ENCODE measurements around the gene ZDHHC7. TPM values are rescaled to one million over a fixed set of nuclear protein-coding genes. Genes with fewer than 3 reads are reported as not detected.
A peak's percentile ranks its signal among the peaks of the same experiment; 100 is the strongest.

The ZDHHC7 gene
- total RNA-seq, 3 donors from 2014 or later: 38.7 to 69.6 (median 41.1) TPM

DNA sequence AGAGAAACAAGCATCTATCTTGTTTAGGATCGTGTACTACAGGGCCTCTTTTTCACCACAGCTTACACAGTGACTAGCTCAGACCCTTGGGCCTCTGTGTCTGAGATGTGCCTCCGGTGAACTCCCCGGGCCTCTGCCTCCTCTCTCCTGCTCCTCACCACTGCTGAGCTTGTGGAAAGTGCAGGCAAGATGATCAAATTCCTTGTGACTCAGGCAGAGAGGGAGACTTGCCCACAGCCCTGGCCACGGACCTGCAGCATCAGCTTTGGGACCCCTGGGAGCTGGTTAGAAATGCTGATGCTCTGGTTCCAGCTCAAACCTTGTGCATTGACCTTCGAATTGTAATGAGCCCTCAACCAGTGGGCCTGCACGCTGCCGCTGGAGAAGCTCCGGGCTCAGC, 79.8 kb downstream of the ZDHHC7 start:
- TF ChIP-seq, protein P1, sequence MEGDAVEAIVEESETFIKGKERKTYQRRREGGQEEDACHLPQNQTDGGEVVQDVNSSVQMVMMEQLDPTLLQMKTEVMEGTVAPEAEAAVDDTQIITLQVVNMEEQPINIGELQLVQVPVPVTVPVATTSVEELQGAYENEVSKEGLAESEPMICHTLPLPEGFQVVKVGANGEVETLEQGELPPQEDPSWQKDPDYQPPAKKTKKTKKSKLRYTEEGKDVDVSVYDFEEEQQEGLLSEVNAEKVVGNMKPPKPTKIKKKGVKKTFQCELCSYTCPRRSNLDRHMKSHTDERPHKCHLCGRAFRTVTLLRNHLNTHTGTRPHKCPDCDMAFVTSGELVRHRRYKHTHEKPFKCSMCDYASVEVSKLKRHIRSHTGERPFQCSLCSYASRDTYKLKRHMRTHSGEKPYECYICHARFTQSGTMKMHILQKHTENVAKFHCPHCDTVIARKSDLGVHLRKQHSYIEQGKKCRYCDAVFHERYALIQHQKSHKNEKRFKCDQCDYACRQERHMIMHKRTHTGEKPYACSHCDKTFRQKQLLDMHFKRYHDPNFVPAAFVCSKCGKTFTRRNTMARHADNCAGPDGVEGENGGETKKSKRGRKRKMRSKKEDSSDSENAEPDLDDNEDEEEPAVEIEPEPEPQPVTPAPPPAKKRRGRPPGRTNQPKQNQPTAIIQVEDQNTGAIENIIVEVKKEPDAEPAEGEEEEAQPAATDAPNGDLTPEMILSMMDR (IDR thresholded peaks at IDR 0.05): no peak
- TF ChIP-seq POLR2A (IDR thresholded peaks at IDR 0.05) (no peak), POLR2AphosphoS5 (IDR thresholded peaks at IDR 0.05) (no peak)
- Histone ChIP-seq H3K27ac (peak overlapping the region in 1 of 2 donors; percentile 2), H3K4me1 (no peaks in the 10 kb centered on the region)

DNA sequence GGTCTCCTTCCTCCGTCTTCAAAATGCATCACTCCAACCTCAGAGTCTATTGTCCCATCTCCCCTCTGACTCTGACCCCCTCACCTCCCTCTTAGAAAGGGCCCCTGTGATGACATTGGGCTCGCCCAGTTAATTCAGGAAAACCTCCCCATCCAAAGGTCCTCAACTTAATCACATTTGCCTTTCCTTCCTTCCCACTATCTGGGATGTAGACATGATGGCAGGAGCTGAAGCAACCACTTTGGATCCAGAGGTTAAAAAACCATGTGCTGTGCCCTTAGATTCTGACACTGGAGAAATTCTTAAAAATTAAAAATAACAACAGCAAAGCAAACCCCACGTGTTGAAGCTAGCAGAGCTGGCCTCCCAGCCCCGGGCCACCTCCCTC, 80.2 kb downstream of the ZDHHC7 start:
- Histone ChIP-seq H3K4me3 (no peak overlapping the region), H3K27ac (peak overlapping the region in 1 of 2 donors; percentile 2), H3K4me1 (no peaks in the 10 kb centered on the region), H3K9me3 (no peaks in the 10 kb centered on the region), H3K27me3 (no peaks in the 10 kb centered on the region), H3K36me3 (no peaks in the 10 kb centered on the region)
- no peak for DNase-seq (ENCODE audit: low spot score in 2 of 2)
- intact Hi-C loops (cut with DNase I; ENCODE audit: low total_unique reads): loop anchor here (10.0 kb wide), 1 partner anchor 436 kb away; no protein-coding TSS in a partner anchor
- TF ChIP-seq, protein P1 (IDR thresholded peaks at IDR 0.05): no peak
- TF ChIP-seq POLR2AphosphoS5 (IDR thresholded peaks at IDR 0.05): no peak
- no peak for TF ChIP-seq POLR2A (IDR thresholded peaks at IDR 0.05)

More for the DNA sequence above, 79.8 kb downstream of the ZDHHC7 start:
- no peak overlapping the region for H3K4me3 ChIP-seq
- no peaks in the 10 kb centered on the region for H3K9me3 ChIP-seq
- no peaks in the 10 kb centered on the region for H3K36me3 ChIP-seq
- H3K27me3 ChIP-seq: no peaks in the 10 kb centered on the region
- intact Hi-C loops (cut with DNase I; ENCODE audit: low total_unique reads): loop anchor here (10.0 kb wide), 1 partner anchor 437 kb away; no protein-coding TSS in a partner anchor
- no peak for DNase-seq (ENCODE audit: low spot score in 2 of 2)

DNA sequence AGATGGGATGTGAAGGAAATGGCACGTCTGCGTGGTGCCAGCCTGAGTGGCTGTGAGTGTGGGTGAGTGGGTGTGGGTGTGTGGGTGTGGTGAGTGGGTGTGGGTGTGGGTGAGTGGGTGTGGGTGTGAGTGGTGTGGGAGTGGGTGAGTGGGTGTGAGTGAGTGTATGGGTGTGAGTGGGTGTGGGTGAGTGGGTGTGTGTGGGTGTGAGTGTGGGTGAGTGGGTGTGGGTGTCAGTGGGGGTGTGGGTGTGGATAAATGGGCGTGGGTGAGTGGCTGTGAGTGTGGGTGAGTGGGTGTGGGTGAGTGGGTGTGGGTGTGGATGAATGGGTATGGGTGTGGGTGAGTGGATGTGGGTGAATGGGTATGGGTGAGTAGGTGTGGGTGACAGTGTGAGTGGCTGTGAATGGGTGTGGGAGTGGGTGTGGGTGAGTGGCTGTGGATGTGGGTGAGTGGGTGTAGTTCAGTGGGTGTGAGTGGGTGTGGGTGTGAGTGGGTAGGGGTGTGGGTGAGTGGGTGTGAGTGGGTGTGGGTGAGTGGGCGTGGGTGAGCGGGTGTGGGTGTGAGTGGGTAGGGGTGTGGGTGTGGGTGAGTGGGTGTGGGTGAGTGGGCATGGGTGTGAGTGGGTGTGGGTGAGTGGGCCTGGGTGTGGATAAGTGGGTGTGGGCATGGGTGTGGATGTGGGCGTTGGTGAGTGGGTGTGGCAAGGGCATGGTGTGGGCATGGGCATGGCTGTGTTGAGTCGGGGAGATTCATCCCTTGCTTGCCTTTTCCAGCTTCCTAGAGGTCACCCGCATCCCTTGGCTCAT, 80.8 kb downstream of the ZDHHC7 start:
- H3K36me3 ChIP-seq: no peaks in the 10 kb centered on the region
- peak overlapping the region in 1 of 2 donors; percentile 22 for H3K27ac ChIP-seq
- no peaks in the 10 kb centered on the region for H3K9me3 ChIP-seq
- TF ChIP-seq, protein P1 (IDR thresholded peaks at IDR 0.05): no peak
- TF ChIP-seq POLR2AphosphoS5 (IDR thresholded peaks at IDR 0.05) (no peak), POLR2A (IDR thresholded peaks at IDR 0.05) (no peak)
- DNase-seq (ENCODE audit: low spot score in 2 of 2): no peak
- H3K4me1 ChIP-seq: no peaks in the 10 kb centered on the region
- no peaks in the 10 kb centered on the region for H3K27me3 ChIP-seq
- intact Hi-C loops (cut with DNase I; ENCODE audit: low total_unique reads): loop anchor here (10.0 kb wide), 1 partner anchor 436 kb away; no protein-coding TSS in a partner anchor
- H3K4me3 ChIP-seq: no peak overlapping the region

DNA sequence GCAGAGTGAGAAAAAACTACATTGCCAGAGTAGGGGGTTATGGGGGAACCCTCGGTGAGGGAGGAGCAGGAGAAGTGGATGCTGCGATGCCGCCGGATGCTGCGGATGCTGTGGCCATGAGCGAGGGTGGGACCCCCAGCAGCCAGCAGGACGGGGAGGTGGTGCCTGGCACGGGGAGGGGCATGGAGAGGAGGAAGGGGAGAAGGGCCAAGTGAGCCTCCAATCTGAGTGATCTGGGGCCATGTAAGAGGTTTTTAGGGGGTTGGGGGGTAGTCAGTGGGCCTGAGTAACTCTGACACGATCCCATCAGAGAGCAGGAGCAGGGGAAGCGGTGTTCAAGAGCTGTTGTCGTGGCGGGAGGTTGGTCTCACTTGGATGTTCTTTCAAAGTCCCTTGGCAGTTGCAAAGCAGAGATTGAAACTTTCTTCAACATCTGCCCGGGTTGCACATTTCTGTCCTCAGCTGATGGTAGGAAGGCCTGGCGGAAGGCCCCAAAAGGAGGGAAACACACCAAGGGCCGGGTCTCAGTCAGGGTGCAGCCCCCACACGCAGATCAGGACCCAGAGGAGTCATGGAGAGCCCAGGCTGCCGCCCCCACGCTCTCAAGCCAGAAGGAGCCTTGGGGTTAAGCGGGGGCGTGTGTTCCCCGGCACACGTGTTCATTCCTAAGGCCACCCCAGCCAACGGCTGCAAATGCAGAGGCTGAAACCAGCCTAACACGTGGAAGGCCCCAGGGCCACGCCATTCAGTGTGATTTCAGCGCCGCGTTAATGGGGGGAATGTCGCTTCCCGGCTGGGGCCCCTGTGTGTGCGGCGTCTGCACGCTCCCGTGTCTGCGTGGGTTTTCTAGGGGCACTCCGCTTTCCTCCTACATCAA, 81.7 kb downstream of the ZDHHC7 start:
- Histone ChIP-seq H3K36me3 (no peaks in the 10 kb centered on the region), H3K27ac (peak overlapping the region in 1 of 2 donors; percentile 54)
- DNase-seq (ENCODE audit: low spot score in 2 of 2): no peak

DNA sequence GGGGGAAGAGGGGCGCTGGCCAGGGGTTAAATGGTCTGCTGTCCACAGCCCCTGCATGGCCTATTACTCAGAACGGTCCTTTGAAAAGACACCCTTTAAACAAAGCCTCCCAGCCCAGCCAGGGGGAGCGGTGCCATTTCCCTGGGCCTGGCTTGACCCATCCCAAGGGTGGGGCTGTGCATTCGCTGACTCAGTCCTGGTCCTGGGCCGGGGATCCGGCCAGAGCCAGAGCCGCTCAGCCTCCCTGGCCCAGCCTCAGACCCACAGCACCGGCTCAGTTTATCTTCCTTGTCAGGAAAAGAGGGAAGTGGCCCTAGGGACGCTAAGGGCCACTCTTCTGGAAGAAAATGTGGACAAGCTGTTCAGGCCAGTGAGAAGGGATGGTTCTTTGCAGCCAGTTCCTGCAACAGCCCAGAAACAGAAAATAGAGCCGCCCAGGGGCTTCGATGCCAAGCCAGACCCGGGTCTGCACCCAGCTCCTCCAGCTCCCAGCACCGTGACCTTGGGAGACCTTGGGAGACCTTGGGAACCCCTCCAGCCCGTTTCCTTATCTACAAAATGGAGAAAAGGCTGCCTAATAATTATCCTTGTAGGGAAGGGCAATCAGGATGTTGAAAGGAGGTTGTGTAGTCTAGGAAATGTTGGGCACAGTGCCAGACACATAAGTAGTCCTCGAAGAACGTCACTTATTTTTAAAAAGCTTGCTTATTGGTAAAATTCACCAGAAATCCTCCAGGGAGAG, 82.5 kb downstream of the ZDHHC7 start:
- H3K27ac ChIP-seq: peak overlapping the region in 1 of 2 donors; percentile 54
- no peaks in the 10 kb centered on the region for H3K36me3 ChIP-seq
- H3K27me3 ChIP-seq: no peaks in the 10 kb centered on the region
- DNase-seq (ENCODE audit: low spot score in 2 of 2): no peak
- no peaks in the 10 kb centered on the region for H3K4me1 ChIP-seq
- intact Hi-C loops (cut with DNase I; ENCODE audit: low total_unique reads): no loop called here
- peak in 2 of 3 donors; percentile 18 to 35 for TF ChIP-seq POLR2AphosphoS5 (IDR thresholded peaks at IDR 0.05)
- TF ChIP-seq, protein P1 (IDR thresholded peaks at IDR 0.05): no peak
- no peaks in the 10 kb centered on the region for H3K9me3 ChIP-seq
- no peak overlapping the region for H3K4me3 ChIP-seq

More for the DNA sequence above, 81.7 kb downstream of the ZDHHC7 start:
- TF ChIP-seq POLR2A (IDR thresholded peaks at IDR 0.05) (no peak), POLR2AphosphoS5 (IDR thresholded peaks at IDR 0.05) (peak in 1 of 3 donors; percentile 23)
- H3K4me3 ChIP-seq: no peak overlapping the region
- intact Hi-C loops (cut with DNase I; ENCODE audit: low total_unique reads): loop anchor here (10.0 kb wide), 1 partner anchor 435 kb away; no protein-coding TSS in a partner anchor
- H3K27me3 ChIP-seq: no peaks in the 10 kb centered on the region
- no peaks in the 10 kb centered on the region for H3K9me3 ChIP-seq
- no peaks in the 10 kb centered on the region for H3K4me1 ChIP-seq
